Lower lobe of right lung (tissue), 2 donors: ENCODE data around the gene TM9SF4. TPM values are rescaled to one million over a fixed set of nuclear protein-coding genes. Genes with fewer than 3 reads are reported as not detected.

ENCODE experiments used
- ATAC-seq, 2 donors: fragments of 200-7000 bp; cut with Tn5 transposase; one replicate each; pipeline ENCODE4 v1.9.1; 2020 to 2022; ENCODE audit warnings: mild to moderate bottlenecking in 2 of 2, moderate library complexity in 2 of 2
- DNase-seq: peaks from one replicate; pipeline ENCODE4 v3.0.0-alpha.2; 2020
- H3K27ac ChIP-seq: fragments of 200-600 bp; one replicate; pipeline ENCODE4 v1.8.0; 2022
- H3K27me3 ChIP-seq: fragments of 200-600 bp; one replicate; pipeline ENCODE4 v1.8.0; 2022; ENCODE audit warnings: low read depth
- H3K36me3 ChIP-seq: fragments of 200-600 bp; one replicate; pipeline ENCODE4 v1.8.0; 2022; ENCODE audit warnings: mild to moderate bottlenecking
- H3K4me1 ChIP-seq: fragments of 200-600 bp; one replicate; pipeline ENCODE4 v1.8.0; 2022
- H3K4me3 ChIP-seq: fragments of 200-600 bp; one replicate; pipeline ENCODE4 v1.8.0; 2022; ENCODE audit warnings: mild to moderate bottlenecking
- H3K9me3 ChIP-seq: fragments of 200-600 bp; one replicate; pipeline ENCODE4 v1.8.0; 2022
- CTCF ChIP-seq: fragments of 200-600 bp; IDR thresholded peaks from one replicate; pipeline ENCODE4 v1.8.0; 2022; ENCODE audit warnings: antibody characterized with exemption, mild to moderate bottlenecking
- intact Hi-C: fragments of 100-400 bp; cut with DNase I; formaldehyde crosslinking; loops from one replicate; pipeline ENCODE4 v1.11.0; 2022
- long read RNA-seq: library from polyadenylated mRNA; unstranded; transcript quantifications from one replicate; pipeline ENCODE4 v2.0.0, GENCODE V29; 2021
- total RNA-seq: library from RNA; stranded (reverse); fragmentation: NEBNext Ultra II Directional; extraction: Animal tissue kit (Norgen Biotek cat#: 25700); gene quantifications from one replicate; pipeline ENCODE4 v1.2.1, GENCODE V29; 2021
- donor health status: DM: no; HTN: yes; CAD: no; lungs with severe emphysema.

Gene TM9SF4
- 49.7 TPM for total RNA-seq
- long read RNA-seq, transcript TM9SF4-202 (18 exons, 3,978 nt) = major isoform, 27 of 76 reads
- long read RNA-seq, partial matches to known transcripts = 10 of 76 reads
- long read RNA-seq, other reads (novel, unspliced or antisense) = 38 of 76 reads

- H3K27me3 ChIP-seq = no peaks in the 10 kb centered on the region
- intact Hi-C loops = no loop called here
- H3K27ac ChIP-seq = peak within 1 kb of the TSS; percentile 97
- H3K4me1 ChIP-seq = peaks cover 44% of the 10 kb centered on the region
- DNase-seq (peak; percentile 91), ATAC-seq (peak; percentile 94 to 96)
- no peaks in the 10 kb centered on the region for H3K9me3 ChIP-seq
- H3K4me3 ChIP-seq = peak within 1 kb of the TSS; percentile 97
- TF ChIP-seq CTCF = no peak
- H3K36me3 ChIP-seq = no peaks in the 10 kb centered on the region
These were observed at the start of gene TM9SF4 for GRCh38 chr20:32109392-32110172. TM9SF4 (plus strand) TSS chr20:32109714; CDS start chr20:32109741, 27 bp downstream.

GRCh38 chr20:32062776-32063170 lies 46.7 kb upstream of the TM9SF4 start:
- Histone ChIP-seq H3K9me3 (no peaks in the 10 kb centered on the region), H3K27ac (peak overlapping the region; percentile 56), H3K36me3 (no peaks in the 10 kb centered on the region), H3K4me1 (peaks cover 12% of the 10 kb centered on the region), H3K27me3 (peaks cover 5% of the 10 kb centered on the region), H3K4me3 (peak overlapping the region; percentile 25)
- intact Hi-C loops = no loop called here
- ATAC-seq (peak; percentile 87 to 92), DNase-seq (peak; percentile 92)
- no peak for TF ChIP-seq CTCF

GRCh38 chr20:32063695-32064094 lies 45.8 kb upstream of the TM9SF4 start:
- ATAC-seq = peak in 1 of 2 donors; percentile 44
- Histone ChIP-seq H3K27me3 (peaks cover 4% of the 10 kb centered on the region), H3K27ac (peak overlapping the region; percentile 56), H3K36me3 (no peaks in the 10 kb centered on the region), H3K4me1 (peaks cover 12% of the 10 kb centered on the region), H3K4me3 (peak overlapping the region; percentile 25), H3K9me3 (no peaks in the 10 kb centered on the region)
- TF ChIP-seq CTCF = no peak
- intact Hi-C loops = no loop called here
- no peak for DNase-seq

- no peak overlapping the region for H3K27ac ChIP-seq
- no peak overlapping the region for H3K4me3 ChIP-seq
- DNase-seq (no peak), ATAC-seq (no peak)
- H3K9me3 ChIP-seq = no peaks in the 10 kb centered on the region
- TF ChIP-seq CTCF = no peak
- no peaks in the 10 kb centered on the region for H3K27me3 ChIP-seq
- intact Hi-C loops = no loop called here
- peaks cover 12% of the 10 kb centered on the region for H3K4me1 ChIP-seq
- no peaks in the 10 kb centered on the region for H3K36me3 ChIP-seq
These were observed 44.8 kb upstream of the TM9SF4 start for GRCh38 chr20:32064667-32065066.

- Histone ChIP-seq H3K27me3 (no peaks in the 10 kb centered on the region), H3K4me1 (peaks cover 12% of the 10 kb centered on the region), H3K36me3 (no peaks in the 10 kb centered on the region), H3K9me3 (no peaks in the 10 kb centered on the region), H3K4me3 (no peak overlapping the region), H3K27ac (no peak overlapping the region)
- no peak for ATAC-seq
- no peak for DNase-seq
- TF ChIP-seq CTCF = no peak
- intact Hi-C loops = no loop called here
These were observed 42.2 kb upstream of the TM9SF4 start for GRCh38 chr20:32067234-32067821.
